GM10266 (cell line): ENCODE data around the gene ACSF3.

ENCODE experiments used
- DNase-seq: peaks from one replicate; pipeline ENCODE4 v3.0.0; 2012; ENCODE audit errors: extremely low spot score
- TF ChIP-seq, protein P1 (sequence below): IDR thresholded peaks from 2 replicates; pipeline ENCODE4 v1.5.1; 2012; ENCODE audit warnings: mild to moderate bottlenecking, low read depth; ENCODE audit not compliant: control insufficient read depth, insufficient read depth; ENCODE audit errors: missing control alignments

ACSF3 gene

DNA sequence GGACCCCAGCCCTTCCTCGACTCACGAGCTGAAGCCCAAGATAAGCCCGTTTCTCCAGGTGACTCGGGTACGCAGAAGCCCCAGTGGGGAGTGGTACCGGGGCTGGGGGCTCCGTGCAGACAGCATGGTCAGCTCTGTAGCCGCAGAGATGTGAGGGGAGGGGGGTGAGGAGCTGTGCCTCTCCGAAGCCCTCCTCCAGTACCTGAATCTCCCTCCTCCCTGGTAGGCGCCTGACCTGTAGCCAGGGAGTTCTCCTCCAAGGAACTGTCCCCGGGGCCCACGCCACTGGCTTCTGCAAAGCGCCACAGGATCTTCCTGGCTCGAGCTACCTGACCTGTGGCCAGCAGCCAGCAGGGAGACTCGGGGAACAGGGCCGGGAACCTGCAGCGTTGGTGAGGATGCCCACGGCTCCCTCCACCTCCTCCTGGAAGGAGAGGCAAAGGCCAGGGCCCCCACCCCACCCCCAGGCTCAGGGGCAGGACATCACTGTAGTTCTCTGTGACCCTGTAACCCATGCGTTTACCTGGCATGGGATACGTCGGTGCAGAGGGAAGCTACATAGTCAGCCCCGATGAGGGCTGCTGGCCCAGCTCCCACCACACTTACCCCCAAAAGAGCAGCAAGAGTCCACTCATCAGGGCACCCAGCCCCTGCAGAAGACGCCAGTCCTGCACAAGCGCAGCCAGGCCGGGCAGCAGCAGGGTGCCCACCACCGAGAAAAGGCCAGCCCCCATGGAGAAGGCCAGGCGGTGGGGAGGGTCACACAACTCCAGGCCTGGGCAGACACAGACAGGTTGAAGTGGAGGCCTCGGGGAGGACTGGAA lies 105.0 kb downstream of the ACSF3 start:
- TF ChIP-seq, protein P1, sequence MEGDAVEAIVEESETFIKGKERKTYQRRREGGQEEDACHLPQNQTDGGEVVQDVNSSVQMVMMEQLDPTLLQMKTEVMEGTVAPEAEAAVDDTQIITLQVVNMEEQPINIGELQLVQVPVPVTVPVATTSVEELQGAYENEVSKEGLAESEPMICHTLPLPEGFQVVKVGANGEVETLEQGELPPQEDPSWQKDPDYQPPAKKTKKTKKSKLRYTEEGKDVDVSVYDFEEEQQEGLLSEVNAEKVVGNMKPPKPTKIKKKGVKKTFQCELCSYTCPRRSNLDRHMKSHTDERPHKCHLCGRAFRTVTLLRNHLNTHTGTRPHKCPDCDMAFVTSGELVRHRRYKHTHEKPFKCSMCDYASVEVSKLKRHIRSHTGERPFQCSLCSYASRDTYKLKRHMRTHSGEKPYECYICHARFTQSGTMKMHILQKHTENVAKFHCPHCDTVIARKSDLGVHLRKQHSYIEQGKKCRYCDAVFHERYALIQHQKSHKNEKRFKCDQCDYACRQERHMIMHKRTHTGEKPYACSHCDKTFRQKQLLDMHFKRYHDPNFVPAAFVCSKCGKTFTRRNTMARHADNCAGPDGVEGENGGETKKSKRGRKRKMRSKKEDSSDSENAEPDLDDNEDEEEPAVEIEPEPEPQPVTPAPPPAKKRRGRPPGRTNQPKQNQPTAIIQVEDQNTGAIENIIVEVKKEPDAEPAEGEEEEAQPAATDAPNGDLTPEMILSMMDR: no peak
- no peak for DNase-seq

GRCh38 chr16:89199241-89200123 lies 105.8 kb downstream of the ACSF3 start:
- DNase-seq: no peak
- TF ChIP-seq, protein P1: no peak

DNA sequence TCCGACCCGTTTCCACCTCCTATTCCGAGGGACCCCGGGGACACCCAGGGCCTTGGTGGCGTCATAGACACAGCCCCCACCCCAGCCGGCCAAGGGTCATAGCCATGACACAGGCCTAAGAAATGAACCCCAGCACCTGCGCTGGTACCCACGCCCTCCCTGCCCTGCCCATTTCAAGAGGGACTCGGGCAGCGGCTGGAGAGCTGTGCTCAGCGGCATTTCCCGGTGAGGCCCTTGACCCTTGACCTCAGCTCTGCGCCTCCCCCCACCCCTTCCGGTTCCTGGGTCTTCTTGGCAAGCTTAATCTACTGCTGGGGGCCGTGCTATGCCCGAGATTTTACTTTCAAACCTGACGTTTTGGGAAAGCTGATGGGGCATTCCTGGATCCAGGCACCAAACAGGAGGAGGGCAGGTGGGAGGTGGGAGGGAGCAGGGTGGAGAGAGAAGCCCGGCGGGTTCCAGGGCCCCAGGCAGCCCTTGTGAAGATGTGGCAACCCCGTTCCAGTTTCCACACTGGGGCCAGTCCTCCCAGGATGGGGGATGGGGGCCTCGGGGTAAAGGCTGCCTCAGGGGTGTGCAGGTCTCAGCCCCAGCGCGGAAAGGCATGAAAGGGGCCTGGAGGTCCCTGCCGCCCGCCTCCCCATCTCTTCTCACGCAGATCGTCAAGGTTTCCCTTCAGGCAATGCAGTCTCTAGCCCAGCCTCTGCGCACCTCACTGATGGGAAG lies 106.6 kb downstream of the ACSF3 start, which contains the start of gene SLC22A31:
TSS of gene SLC22A31 (minus strand) at position 414 of the 726 bp plus-strand sequence. CDS start at position 378, 36 bp downstream.
- DNase-seq: no peak
- TF ChIP-seq, protein P1: no peak

DNA sequence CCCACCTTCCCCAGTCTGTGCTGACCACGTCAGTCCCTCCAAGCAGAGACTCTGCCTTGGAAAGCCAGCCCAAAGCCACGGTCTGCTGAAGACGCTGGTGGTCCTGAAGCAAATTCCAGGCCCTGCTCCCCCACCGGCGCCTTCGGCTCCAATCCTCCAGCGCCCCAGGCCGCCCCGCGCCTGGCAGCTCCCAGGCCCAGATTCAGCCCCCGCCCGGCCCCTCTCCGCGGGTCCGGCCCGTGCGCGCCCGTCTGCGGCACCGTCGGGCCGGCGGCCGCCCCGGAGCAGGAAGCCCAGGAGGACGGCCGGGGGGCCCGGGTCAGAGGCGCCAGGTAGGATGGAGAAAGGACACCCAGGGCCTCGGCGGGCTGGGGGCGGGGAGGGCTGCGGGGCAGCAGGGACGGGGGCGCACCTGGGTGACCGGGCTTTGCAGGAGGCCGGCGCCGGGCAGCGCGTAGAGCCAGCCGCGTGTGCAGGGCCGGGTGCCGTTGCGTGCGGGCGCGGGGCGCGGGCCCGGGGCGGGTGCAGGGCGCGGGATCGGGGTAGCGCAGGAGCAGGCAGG lies 107.3 kb downstream of the ACSF3 start:
- no peak for DNase-seq
- TF ChIP-seq, protein P1: no peak

DNA sequence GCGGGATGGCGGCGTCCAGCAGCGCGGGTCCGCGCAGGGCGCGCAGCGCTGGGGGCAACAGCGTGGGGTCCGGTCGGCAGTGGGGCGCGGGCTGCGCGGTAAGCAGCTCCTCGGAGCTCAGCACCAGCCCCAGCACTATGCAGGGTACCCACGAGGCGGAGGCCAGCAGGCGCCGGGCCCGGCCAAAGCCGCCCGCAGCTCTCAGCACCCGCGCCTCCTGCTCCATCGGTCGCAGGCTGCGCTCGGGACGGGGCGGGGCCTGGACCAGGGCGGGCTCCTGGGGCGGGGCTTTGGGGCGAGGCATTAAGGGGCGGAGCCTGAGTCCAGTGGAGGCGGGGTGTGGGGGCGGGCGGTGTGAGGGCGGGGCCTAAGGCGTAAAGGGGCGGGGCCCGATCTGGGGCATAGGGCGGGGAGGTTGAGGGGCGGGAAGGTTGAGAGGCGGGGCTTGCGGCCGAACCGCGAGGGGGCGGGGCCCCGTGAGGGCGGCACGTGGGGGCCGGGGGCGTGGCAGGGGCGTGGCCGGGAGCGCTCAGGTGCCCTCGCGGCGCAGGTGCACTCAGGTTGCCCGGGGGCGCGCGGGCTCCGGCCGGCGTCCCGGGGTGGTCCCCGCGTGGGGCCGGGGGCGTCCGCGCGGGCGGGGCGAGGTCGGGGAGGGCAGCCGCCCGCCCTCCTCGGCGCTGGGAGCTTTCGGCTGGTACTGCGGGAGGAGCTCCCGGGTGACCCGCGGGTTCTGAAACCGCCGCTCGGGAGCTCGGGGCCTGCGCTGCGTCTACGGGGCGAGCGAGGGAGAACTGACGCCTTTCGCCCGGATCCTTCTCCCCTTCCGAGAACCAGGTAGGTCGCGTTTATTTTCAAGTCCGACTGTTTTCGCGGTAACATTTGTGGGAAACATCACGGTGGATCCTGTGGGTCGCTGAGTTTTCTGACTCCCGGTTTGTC lies 108.1 kb downstream of the ACSF3 start:
- TF ChIP-seq, protein P1: no peak
- peak; percentile 91 for DNase-seq
